ENCODE results near the gene PTH2.

DNA sequence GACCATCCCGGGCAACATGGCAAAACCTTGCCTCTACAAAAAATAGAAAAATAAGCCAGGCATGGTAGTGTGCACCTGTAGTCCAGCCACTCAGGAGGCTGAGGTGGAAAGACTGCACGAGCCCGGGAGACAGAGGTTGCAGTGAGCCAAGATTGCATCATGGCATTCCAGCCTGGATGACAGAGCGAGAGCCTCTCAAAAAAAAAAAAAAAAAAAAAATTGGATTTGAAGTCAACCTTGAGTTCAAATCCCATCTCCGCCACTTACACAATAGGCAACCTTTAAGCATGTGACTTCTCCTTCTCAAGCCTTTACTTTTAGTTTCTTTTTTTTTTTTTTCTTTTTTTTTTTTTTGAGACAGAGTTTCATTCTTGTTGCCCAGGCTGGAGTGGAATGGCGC is 23.2 kb downstream of the PTH2 start:
- no peak for TF ChIP-seq CTCF (IDR thresholded peaks at IDR 0.05)
- TF ChIP-seq POLR2A (IDR thresholded peaks at IDR 0.05) = no peak

Measured in uterus (tissue), 2 donors.